ENCODE results near the gene AIMP1.

DNA sequence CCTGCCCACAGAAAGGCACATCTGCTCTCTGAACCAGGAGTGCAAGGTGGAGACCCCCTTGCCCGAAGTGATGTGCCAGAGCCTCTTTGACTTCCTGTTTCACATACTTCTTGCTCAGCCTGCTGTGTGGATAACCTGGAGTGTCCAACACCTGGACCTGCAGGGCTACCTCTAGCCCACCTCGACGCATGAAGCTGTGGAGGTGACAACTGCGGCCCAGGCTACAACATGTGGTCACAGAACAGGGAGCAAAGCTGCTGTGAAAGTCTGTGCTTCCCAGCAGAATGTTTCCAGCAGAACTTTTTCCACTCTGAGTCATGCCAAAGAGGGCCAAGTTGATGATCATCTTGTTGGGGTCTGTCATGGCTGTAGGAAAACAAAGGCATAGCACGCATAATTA is 50.7 kb downstream of the AIMP1 start:
- TF ChIP-seq, protein P1, sequence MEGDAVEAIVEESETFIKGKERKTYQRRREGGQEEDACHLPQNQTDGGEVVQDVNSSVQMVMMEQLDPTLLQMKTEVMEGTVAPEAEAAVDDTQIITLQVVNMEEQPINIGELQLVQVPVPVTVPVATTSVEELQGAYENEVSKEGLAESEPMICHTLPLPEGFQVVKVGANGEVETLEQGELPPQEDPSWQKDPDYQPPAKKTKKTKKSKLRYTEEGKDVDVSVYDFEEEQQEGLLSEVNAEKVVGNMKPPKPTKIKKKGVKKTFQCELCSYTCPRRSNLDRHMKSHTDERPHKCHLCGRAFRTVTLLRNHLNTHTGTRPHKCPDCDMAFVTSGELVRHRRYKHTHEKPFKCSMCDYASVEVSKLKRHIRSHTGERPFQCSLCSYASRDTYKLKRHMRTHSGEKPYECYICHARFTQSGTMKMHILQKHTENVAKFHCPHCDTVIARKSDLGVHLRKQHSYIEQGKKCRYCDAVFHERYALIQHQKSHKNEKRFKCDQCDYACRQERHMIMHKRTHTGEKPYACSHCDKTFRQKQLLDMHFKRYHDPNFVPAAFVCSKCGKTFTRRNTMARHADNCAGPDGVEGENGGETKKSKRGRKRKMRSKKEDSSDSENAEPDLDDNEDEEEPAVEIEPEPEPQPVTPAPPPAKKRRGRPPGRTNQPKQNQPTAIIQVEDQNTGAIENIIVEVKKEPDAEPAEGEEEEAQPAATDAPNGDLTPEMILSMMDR (IDR thresholded peaks at IDR 0.05; ENCODE audit: poor library complexity): no peak
- TF ChIP-seq EZH2phosphoT487 (IDR thresholded peaks at IDR 0.05; ENCODE audit: low read depth, severe bottlenecking, unreplicated experiment) (no peak), EZH2 (IDR thresholded peaks at IDR 0.05; ENCODE audit: borderline replicate concordance) (no peak)

All from hepatocyte (in vitro differentiated cells).